Activated CD4-positive, alpha-beta T cell treated with anti-CD3 and anti-CD28 coated beads for 48 hours (primary cell): ENCODE data around the gene RAET1G.
"Not testable (repeated sequence)": the region's sequence is repeated elsewhere in the genome, so short reads cannot be mapped to it uniquely, and the experiment has no call there.

Source experiments
- DNase-seq: peaks from one replicate; pipeline ENCODE4 v3.0.0-alpha.2; 2020

RAET1G gene, protein sequence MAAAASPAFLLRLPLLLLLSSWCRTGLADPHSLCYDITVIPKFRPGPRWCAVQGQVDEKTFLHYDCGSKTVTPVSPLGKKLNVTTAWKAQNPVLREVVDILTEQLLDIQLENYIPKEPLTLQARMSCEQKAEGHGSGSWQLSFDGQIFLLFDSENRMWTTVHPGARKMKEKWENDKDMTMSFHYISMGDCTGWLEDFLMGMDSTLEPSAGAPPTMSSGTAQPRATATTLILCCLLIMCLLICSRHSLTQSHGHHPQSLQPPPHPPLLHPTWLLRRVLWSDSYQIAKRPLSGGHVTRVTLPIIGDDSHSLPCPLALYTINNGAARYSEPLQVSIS

DNA sequence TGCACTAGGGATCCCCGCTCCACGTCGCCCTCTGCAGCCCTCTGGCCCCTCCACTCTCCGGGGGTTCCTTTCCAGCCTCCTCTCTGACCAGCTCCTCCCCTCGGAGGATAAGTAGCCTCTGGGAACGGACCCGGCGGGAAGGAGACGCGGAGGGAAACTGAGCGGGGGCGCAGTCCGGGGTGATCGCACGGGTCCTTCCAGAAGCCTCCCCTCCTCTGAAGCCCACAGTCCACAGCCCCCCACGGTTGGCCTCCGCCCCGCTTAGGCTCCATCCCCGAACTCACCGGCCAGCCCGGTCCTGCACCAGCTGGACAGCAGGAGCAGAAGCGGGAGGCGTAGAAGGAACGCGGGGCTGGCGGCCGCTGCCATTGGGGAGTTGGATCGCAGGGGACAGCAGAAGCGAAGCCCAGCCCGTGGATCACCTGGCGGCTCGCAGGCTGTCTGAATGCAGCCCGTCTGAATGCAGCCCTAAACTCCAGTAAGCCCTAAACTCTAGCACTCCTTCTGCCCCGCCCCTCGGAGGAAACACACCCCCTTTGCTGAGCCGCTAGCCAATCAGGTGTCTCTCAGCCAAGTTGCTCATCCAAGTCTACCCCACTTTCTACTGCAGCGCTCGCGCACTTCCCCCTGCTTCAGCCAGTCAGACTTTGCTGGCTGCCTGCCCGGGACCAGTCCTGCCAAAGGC lies at the start of gene RAET1G:
Gene RAET1G (minus strand): TSS at position 480 of the 685 bp plus-strand sequence. CDS start 111 bp downstream, at position 369.
- DNase-seq, result peak; percentile 89

DNA sequence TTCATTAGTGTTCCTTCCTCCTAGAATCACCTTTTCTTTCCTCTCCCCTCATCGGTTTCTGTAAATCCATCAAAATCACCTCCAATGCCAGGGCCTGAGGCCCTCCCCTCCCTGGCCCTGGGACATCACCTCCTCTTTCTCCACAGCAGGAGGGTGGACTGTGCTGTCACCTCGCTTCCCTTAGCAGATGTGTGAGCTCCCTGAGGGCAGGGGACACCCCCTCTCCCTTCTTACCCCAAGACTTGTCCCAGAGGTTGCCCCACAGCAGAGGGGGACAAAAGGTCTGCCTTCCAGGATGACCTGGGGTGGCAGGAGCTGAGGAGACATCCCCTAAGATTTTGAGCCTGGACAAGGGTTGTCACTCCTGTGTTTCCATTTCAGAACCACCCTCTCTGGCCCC lies 46.7 kb upstream of the RAET1G start:
- no peak for DNase-seq

DNA sequence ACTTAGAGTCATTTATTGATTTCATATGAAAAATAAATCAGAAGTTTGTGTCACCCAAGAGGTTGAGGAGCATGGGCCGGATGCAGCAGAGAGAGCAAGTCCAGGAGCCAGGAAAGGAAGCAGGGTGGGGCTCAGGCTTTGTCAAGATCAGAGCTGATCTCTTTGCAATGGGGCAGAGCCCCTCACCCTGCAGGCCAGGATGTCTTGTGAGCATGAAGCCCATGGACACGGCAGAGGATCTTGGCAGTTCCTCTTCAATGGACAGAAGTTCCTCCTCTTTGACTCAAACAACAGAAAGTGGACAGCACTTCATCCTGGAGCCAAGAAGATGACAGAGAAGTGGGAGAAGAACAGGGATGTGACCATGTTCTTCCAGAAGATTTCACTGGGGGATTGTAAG lies 46.0 kb upstream of the RAET1G start:
- not testable (repeated sequence) for DNase-seq

DNA sequence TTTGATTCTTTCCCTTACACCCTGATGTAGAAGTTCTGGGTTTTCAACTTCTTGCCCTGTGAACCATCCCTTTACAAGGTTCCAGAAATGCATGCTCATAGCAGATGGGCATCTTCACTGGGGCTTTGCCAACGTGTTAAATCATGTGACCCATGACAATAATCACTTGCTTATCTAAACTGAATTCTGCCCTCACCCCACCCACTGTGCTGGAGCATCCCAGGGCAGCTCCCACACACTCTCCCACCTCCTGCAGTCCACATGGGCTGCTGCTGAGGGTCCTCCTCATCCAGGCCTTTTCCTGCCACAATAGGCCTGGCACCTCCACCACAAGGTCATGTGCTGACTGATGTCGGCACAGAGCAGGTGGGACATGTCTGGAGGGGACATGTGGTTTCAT lies 45.1 kb upstream of the RAET1G start:
- DNase-seq, result not testable (repeated sequence)

DNA sequence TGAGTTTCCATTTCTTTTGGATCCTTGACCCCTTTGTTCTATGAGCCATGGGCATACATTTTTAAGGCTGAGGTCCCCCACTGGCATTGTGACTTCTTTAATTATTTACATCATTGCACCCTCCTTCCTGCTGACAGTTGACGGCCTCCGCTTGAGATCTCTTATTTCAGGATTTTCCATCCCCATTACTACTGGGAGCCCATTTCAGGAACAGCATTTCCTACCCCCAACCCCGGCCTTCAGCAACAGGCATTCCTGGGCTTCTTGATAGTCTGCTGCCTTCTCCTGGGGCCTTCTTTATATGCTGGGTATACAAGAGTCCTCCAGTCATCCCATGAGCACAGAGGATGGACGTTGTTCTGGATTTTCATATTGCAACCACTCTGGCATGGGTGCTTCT lies 44.7 kb upstream of the RAET1G start:
- DNase-seq, result no peak

DNA sequence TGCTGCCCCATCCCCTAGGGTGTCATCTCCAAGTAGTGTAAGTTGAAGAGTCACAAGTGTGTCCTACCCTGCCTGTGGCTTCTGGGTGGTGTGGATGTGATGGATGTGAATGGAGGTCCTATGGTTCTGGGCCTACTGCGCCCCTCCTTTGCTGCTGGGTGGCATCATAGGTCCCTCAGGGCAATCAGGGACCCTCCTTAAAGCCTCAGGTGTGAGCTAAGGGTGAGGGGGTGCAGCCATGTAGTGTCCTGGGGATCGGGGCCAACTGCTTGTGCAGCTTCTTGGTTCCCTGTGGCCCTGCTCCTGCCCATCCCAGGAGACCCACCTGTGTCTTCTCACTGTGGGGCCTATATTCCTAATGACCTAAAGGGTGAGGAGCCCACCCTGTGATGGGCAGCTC lies 43.4 kb upstream of the RAET1G start:
- not testable (repeated sequence) for DNase-seq

DNA sequence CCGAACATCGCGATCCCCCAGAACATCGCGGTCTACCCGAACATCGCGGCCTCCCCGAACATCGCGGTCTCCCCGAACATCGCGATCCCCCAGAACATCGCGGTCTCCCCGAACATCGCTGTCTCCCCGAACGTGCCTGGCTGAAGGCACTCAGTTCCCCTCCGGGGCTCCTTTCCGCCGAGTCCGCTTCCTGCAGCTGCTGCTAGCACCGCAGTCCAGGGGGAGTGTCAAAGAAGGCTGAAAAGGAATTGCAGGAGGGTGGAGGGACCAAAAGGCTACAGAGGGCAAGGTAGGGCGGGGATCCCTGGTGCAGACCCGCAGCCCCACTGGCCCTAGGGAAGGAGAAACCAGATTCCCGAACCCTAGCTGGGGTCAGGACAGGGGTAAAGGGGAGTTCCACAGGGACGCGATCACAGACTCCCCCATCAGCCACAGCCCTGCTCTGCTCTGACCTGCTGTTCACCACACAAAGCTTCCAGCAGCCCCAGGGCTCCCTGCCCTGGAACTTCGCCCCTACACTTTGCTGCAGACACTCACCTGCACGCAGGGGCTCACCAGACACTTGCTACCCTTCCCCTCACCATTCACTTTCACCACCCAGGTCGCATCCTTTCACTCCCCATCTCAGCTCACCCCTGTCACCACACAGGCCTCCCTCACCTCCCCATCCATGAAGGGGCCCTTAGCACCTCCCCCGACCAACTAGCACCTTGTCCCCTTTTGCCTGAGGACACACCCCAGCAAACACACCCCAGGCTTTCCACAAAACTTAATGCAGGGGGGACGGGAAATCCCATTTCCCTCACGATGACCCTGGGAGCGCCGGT lies 42.5 kb upstream of the RAET1G start:
- DNase-seq, result no peak

DNA sequence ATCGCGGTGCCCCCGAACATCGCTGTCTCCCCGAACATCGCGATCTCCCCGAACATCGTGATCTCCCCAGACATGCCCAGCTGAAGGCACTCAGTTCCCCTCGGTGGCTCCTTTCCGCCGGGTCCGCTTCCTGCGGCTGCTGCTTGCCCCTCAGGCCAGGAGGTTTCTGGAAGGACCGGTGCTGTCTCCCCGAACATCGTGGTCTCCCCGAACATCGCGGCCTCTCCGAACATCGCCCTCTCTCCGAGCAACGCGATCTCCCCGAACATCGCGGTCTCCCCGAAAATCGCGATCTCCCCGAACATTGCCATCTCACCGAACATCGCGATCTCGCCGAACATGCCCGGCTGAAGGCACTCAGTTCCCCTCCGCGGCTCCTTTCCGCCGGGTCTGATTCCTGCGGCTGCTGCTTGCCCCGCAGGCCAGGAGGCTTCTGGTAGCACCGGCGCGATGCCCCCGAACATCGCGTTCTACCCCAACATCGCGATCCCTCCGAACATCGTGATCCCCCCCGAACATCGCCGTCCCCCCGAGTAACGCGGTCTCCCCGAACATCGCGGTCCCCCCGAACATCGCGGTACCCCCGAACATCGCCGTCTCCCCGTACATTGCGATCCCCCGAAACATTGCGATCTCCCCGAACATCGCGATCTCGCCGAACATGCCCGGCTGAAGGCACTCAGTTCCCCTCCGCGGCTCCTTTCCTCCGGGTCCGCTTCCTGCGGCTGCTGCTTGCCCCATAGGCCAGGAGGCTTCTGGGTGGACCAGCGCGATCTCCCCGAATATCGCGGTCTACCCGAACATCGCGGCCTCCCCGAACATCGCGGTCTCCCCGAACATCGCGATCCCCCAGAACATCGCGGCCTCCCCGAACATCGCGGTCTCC lies 41.6 kb upstream of the RAET1G start:
- peak; percentile 30 for DNase-seq

DNA sequence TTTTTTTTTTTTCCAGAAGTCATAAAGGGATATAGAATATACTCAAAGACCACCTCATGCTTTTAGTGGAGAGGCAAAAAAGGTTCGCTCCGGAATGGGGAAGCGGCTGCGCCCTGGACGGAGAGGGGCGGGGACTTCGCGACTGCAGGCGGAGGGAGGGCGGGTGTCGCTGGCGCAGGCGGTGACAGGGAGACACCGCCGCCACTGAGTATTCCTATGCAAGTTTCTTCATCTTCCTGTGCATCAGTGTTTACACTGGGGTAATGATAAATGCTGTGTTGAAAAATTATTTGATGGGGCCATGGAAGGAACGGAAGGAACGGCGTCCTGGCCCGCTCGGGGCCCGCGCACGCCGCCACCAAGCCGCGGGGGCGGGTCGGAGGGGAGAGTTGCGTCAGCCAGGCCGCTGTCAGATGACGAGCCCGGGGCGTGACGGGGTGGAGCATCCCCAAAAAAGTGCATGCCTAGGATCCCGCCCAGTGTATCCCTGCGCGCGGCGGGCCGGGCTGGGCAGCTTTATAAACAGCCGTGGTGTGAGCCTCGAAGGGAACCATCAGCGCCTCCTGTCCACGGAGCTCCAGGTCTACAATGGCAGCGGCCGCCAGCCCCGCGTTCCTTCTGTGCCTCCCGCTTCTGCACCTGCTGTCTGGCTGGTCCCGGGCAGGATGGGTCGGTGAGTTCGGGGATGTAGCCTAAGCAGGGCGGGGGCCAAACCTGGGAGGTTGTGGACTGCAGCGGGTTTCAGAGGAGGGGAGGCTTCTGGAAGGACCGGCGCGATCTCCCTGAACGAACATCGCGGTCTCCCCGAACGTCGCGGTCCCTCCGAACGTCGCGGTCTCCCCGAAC lies 40.8 kb upstream of the RAET1G start, which contains the start of gene ULBP1:
Gene ULBP1 (plus strand): TSS at position 482 of the 846 bp plus-strand sequence. CDS start 107 bp downstream, at position 589.
- DNase-seq, result peak; percentile 92

DNA sequence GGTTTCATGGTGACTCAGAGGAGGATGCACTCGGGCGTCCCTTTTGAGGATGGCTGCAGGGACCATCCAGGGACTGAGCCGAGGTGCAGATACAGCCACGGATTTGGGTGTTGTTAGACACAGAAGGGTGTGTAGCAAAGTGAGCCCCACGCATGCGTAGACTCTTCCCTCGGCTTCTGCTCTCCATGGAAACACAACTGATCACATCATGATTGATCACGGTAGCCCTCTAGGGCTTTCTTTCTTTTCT lies 40.2 kb upstream of the RAET1G start:
- peak; percentile 68 for DNase-seq

DNA sequence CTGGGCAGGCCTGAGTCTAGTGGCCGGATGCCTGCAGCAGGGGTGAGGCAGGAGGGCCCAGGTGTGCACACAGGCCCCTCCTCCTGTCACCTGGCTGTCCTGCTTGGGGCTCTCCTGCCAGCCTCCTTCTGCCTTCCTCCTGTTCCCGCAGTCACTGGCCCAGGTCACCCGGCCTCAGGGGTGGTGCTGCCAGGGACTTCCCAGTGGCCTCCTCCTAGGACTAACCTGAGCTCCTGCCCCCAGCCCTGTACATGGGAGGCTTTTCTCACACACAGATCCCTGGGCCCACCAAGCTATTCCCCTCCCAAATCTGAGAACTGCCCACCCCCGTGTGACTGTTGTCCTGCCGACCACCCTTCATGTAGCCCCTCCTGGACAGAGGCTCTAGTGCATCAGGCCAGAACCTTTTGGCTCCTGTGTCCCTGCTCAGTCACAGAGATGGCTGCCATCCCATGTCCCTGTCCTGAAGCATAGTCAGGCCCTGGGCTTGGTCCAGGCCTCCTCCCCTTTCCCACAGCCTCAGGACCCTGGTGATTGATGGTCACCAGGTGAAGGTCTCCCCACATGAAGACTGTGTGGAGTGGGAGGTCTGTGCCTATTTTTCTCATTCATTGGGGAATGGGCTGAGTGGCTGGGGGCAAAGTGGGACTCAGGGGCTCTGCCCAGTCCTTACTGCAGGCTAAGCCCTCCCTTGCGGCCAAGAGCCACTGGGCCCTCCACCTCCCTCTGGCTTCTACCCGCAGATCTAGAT lies 39.7 kb upstream of the RAET1G start:
- no peak for DNase-seq

DNA sequence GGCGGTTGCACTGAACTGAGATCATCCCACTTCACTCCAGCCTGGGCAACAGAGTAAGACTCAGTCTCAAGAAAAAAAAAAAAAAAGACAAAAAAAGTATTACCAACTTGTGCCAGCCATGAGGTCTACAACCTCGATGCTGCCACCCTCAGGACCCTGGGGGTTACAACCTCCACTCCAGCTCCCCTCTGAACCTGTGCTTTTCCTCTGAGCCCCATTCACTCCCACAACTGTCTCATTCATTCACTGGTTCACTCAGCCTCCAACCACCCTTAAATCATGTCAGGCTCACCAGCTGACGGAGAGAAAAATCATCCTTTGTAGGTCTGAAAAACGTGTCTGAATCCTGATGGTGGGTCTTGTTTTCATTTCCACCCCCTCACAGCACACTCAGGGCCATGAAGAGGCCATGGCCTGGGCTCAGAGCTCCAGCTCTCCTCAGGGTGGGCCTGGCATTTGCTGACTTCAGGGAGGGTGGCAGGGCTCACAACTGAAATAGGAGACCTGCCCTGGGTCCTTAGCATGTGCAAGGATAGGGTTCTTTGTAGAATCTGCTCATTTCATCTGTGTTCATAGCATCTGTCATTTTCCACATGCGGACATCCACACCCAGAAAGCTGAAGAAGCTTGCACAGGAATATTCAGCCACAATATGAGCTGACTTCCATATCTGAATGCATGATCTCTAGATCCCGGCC lies 39.0 kb upstream of the RAET1G start:
- DNase-seq, result peak; percentile 60

DNA sequence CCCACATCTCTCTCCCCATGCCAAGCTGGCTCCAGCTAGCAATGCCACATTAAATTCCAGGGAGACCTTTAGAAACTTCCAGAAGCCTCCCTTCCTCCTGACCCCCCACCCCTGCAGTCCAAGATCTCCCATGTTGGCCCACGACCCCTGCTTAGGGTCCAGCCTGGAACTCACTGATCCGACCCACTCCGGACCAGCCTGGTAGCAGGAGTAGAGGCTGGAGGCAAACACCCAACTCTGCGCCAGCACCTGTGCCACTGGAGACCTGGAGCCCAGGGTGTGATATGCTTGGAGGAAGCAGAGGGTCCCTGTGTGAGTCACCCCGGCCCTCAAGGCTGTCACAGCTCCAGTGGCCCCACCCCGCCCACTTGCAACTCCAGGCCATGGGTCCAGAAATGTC lies 37.6 kb upstream of the RAET1G start:
- DNase-seq, result no peak

DNA sequence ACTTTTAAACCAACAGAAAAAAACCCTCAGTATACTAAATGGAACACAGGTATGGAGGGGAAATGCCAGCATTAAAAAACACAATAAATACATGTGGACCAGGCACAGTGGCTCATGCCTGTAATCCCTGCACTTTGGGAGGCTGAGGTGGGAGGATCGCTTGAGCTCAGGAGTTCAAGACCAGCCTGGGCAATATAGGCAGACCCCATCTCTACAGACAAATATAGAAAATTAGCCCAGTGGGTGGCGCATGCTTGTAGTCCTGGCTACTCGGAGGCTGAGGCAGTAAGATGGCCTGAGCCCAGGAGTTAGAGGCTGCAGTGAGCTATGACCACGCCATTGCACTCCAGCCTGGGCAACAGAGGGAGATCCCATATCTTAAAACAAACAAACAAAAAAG lies 36.9 kb upstream of the RAET1G start:
- not testable (repeated sequence) for DNase-seq

DNA sequence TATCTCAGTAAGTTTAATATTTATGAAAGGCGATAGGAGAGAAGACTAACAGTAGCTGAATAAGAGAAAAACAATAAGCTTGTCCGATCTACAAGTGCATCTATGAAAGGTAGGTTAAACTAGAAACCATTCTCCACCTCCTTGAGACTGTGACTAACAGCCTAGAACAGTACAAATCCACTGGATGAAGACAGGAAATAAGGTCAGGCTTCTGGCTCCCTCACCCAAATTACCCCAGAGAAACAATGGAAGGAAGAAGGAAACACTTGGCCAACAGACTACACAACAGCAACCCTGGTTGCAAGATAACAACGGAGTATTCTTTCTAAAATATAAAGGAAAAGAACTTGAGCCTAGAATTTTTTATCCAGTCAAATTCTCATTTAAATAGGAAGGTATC lies 35.2 kb upstream of the RAET1G start:
- not testable (repeated sequence) for DNase-seq

DNA sequence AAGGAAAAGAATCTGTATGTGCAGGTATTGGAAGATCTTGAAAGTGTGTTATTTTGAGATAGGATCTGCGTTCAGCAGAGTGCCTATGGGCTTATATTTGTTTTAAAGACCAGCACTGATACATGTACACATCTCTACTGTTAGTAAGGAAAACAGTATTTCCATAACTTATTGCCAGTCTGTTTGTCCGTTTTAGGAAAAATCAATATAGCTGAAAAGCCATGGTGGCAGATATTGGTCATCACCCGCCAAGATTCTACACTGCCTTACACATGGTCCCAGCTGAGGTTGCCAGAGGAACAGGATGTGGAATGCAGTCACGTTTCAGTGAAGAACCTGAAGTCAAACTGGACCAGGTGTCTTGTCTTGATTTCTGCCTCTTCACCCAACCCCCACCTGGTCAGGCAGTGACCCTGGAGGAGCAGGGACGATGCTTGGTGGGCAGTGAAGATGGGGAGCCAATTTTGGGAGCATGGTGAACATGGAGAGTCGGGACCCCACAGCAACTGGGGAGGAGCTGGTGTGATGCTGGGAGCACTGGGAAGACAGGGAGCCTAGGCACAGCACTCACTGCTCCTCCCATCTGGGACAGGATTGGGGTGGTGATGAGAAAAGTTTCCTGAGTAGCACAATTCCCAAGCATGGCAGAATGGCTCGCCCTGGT lies 32.9 kb upstream of the RAET1G start:
- not testable (repeated sequence) for DNase-seq

DNA sequence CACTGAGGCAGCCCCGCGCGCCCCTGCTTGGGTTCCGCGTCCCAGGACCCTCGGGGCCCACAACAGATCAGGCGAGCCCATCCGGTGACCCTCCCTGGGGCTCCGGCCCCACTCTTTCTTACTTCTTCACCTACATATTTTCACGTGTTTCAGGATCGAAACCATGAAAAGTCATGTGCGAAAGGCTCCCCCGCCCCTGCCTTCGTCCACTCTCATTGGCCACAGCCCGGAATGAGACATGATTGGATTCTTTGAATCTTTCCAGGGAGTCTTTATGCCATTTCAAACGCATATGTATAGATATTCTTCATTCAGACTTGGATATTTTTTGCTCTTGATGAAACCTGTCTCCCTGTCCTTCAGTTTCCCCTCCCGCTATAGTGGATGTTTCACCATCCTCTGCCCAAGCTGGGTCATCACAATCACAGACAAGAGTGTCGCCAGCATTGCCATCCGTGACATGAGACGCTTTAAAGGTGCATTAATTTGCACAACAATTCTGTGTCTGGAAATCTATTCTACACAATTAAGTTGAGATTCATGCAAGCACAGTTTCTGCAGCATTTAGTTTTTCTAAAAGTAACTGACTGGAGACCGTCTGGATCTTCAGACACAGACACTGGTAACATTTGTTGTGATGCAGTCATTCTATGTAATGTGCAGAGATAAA lies 32.2 kb upstream of the RAET1G start:
- DNase-seq, result not testable (repeated sequence)

DNA sequence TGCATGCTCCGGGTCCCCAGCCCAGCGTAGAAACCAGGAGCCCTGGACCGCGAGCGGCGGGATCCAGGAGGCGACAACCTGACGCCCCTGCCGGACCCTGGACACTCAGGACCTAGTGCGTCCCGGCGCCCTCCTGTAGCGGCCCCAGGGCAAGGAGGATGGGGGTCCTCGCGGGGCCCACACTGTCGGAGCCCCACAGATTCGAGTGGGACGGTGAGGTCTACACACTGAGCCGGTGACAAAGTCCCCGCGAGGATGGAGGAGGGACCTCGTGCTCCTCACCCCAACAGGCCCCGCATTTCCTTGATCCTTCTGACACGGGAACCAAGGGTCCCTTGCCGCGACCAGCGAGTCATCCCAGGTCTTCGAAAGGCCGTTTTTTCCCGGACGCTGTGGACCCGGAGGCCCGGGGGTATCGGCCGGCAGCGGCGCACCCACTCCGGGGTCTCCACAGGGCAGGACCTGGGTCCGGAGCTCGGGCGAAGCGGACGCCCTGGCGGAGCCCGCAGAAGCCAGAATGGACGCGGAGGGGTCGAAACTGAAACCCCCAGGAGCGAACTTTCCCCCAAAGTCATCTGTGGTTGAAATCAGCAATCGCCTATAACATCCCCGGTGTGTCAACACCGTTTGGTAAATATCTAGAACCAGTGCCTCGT lies 31.5 kb upstream of the RAET1G start:
- not testable (repeated sequence) for DNase-seq

DNA sequence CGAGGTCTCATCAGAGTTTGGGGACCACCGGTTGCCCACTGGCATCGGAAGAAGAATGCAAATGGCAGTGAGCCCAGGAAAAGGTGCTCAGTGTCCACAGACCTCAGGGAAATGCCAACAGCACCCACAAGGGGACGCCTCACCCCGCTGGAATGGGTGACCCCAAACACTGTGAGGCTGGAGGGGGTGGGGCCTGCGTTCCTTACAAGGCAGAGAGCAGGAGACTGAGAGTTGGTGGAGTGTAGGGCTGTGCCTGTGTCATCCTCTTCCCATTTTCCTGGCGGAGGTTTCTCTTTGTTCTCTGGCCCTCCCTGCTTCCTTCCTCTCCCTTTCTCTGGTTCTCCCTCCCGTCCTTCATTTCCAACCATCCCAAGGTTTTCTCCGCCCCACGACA lies 31.0 kb upstream of the RAET1G start:
- not testable (repeated sequence) for DNase-seq
